ENCODE results near the gene ONECUT2. TPM values are rescaled to one million over a fixed set of nuclear protein-coding genes. Genes with fewer than 3 reads are reported as not detected.

Gene ONECUT2
- polyA plus RNA-seq, 3 donors = not detected

DNA sequence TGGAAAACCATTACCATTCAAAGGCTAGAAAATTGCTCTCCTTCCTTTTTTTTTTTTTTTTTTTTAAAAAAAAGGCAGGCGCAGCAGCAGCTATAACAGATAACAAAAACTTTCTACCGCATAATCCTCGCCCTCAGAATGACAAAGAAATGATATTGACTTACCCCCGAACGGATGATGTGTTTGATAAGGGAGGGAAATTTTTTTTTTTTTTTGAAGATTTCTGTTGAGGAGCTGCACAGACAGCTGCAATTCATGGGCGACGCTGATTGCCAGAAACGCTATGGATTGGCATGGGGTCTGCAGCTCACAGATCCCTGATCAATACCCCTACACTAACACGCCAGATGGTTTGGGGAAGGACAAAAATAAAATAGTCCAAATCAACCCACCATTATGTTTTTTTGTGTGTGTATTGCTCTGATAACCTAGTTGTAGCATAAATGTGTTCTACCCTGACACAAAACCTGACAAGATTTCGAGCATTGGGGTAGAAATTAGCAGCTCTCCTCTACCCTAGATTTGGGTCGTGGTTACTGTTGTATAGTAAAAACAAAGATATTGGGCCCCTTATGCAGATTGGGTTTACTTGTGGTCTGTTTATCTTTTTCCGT lies 3.6 kb upstream of the ONECUT2 start:
- no CpG with 5 or more reads among the region's 12 CpGs for WGBS (ENCODE audit: insufficient coverage)
- H3K4me1 ChIP-seq (ENCODE audit: control insufficient read depth in 1 of 2, insufficient read depth in 2 of 2, low read length in 2 of 2) = peaks cover 33 to 44% of the 10 kb centered on the region in 2 donors

GRCh38 chr18:57432140-57432539 lies 3.0 kb upstream of the ONECUT2 start:
- peaks cover 37 to 47% of the 10 kb centered on the region in 2 donors for H3K4me1 ChIP-seq (ENCODE audit: control insufficient read depth in 1 of 2, insufficient read depth in 2 of 2, low read length in 2 of 2)
- no peaks in the 10 kb centered on the region for H3K36me3 ChIP-seq (replicated peaks in 1 of 2; ENCODE audit: control insufficient read depth in 1 of 2, insufficient read depth in 2 of 2, low read length in 2 of 2)
- Mint-ChIP-seq H3K27ac (no peak overlapping the region), H3K36me3 (peaks cover 17 to 27% of the 10 kb centered on the region in 2 donors), H3K27me3 (ENCODE audit: low read depth in 3 of 3) (peaks cover 86 to 95% (median 91%) of the 10 kb centered on the region in 3 donors), H3K4me3 (peak overlapping the region in 1 of 2 donors; percentile 86), H3K9me3 (peaks cover 17 to 68% (median 55%) of the 10 kb centered on the region in 7 donors), H3K4me1 (peaks cover 50% of the 10 kb centered on the region)
- H4K20me1 ChIP-seq (ENCODE audit: insufficient read depth, low read length) = no peaks in the 10 kb centered on the region
- H3K27ac ChIP-seq (ENCODE audit: low read depth in 1 of 2, low read length in 2 of 2) = no peak overlapping the region
- H3K9ac ChIP-seq (ENCODE audit: insufficient read depth, low read length, poor library complexity, severe bottlenecking) = no peak overlapping the region
- H3K79me2 ChIP-seq (ENCODE audit: insufficient read depth, low read length) = no peaks in the 10 kb centered on the region
- WGBS (ENCODE audit: insufficient coverage) = no CpG with 5 or more reads among the region's 4 CpGs
- H3K9me3 ChIP-seq (replicated peaks in 1 of 2; ENCODE audit: control insufficient read depth in 1 of 2, insufficient read depth in 1 of 2, low read length in 2 of 2) = peaks cover 28 to 75% of the 10 kb centered on the region in 2 donors
- peaks cover 87 to 90% of the 10 kb centered on the region in 2 donors for H3K27me3 ChIP-seq (ENCODE audit: control insufficient read depth in 2 of 2, insufficient read depth in 2 of 2, low read length in 2 of 2)
- no peak overlapping the region for H3K4me2 ChIP-seq (replicated peaks; ENCODE audit: extremely low read depth, low read length, poor library complexity, severe bottlenecking)
- no peak for DNase-seq
- no peak overlapping the region for H3K4me3 ChIP-seq (replicated peaks in 1 of 3; ENCODE audit: low read depth in 2 of 3, low read length in 3 of 3)
- H2AFZ ChIP-seq (ENCODE audit: insufficient read depth, low read depth, low read length, poor library complexity, severe bottlenecking) = no peak overlapping the region
- TF ChIP-seq, protein P1, sequence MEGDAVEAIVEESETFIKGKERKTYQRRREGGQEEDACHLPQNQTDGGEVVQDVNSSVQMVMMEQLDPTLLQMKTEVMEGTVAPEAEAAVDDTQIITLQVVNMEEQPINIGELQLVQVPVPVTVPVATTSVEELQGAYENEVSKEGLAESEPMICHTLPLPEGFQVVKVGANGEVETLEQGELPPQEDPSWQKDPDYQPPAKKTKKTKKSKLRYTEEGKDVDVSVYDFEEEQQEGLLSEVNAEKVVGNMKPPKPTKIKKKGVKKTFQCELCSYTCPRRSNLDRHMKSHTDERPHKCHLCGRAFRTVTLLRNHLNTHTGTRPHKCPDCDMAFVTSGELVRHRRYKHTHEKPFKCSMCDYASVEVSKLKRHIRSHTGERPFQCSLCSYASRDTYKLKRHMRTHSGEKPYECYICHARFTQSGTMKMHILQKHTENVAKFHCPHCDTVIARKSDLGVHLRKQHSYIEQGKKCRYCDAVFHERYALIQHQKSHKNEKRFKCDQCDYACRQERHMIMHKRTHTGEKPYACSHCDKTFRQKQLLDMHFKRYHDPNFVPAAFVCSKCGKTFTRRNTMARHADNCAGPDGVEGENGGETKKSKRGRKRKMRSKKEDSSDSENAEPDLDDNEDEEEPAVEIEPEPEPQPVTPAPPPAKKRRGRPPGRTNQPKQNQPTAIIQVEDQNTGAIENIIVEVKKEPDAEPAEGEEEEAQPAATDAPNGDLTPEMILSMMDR (IDR thresholded peaks at IDR 0.05) = no peak
- intact Hi-C loops (cut with micrococcal nuclease) = no loop called here

More for the DNA sequence above, 3.6 kb upstream of the ONECUT2 start:
- peaks cover 25 to 75% of the 10 kb centered on the region in 2 donors for H3K9me3 ChIP-seq (replicated peaks in 1 of 2; ENCODE audit: control insufficient read depth in 1 of 2, insufficient read depth in 1 of 2, low read length in 2 of 2)
- Mint-ChIP-seq H3K27me3 (ENCODE audit: low read depth in 3 of 3) (peaks cover 86 to 94% (median 91%) of the 10 kb centered on the region in 3 donors), H3K4me3 (peak overlapping the region in 1 of 2 donors; percentile 86), H3K9me3 (peaks cover 14 to 68% (median 55%) of the 10 kb centered on the region in 7 donors), H3K27ac (no peak overlapping the region), H3K4me1 (peaks cover 44% of the 10 kb centered on the region), H3K36me3 (peaks cover 12 to 24% of the 10 kb centered on the region in 2 donors)
- no peaks in the 10 kb centered on the region for H3K36me3 ChIP-seq (replicated peaks in 1 of 2; ENCODE audit: control insufficient read depth in 1 of 2, insufficient read depth in 2 of 2, low read length in 2 of 2)
- H4K20me1 ChIP-seq (ENCODE audit: insufficient read depth, low read length) = no peaks in the 10 kb centered on the region
- no peak overlapping the region for H3K4me3 ChIP-seq (replicated peaks in 1 of 3; ENCODE audit: low read depth in 2 of 3, low read length in 3 of 3)
- H2AFZ ChIP-seq (ENCODE audit: insufficient read depth, low read depth, low read length, poor library complexity, severe bottlenecking) = no peak overlapping the region
- H3K27me3 ChIP-seq (ENCODE audit: control insufficient read depth in 2 of 2, insufficient read depth in 2 of 2, low read length in 2 of 2) = peaks cover 87 to 90% of the 10 kb centered on the region in 2 donors
- no peak overlapping the region for H3K9ac ChIP-seq (ENCODE audit: insufficient read depth, low read length, poor library complexity, severe bottlenecking)
- no peaks in the 10 kb centered on the region for H3K79me2 ChIP-seq (ENCODE audit: insufficient read depth, low read length)
- H3K4me2 ChIP-seq (replicated peaks; ENCODE audit: extremely low read depth, low read length, poor library complexity, severe bottlenecking) = no peak overlapping the region
- no peak overlapping the region for H3K27ac ChIP-seq (ENCODE audit: low read depth in 1 of 2, low read length in 2 of 2)
- DNase-seq = no peak
- TF ChIP-seq, protein P1 (IDR thresholded peaks at IDR 0.05) = no peak
- intact Hi-C loops (cut with micrococcal nuclease) = no loop called here
